GM12865 (cell line): ENCODE measurements around the gene KIF18B.

Source experiments
- DNase-seq: peaks from one replicate; pipeline ENCODE4 v3.0.0; 2010; ENCODE audit warnings: low read depth
- H3K4me3 ChIP-seq: 2 replicates; pipeline ENCODE4 v1.5.1; 2011; ENCODE audit warnings: mild to moderate bottlenecking, low read depth, low read length, control low read depth
- CTCF ChIP-seq: IDR thresholded peaks from 2 replicates; pipeline ENCODE4 v1.5.1; 2011; ENCODE audit warnings: low read length, control low read depth, low read depth, inconsistent platforms; ENCODE audit not compliant: insufficient read depth; ENCODE audit errors: missing control alignments

The KIF18B gene

DNA sequence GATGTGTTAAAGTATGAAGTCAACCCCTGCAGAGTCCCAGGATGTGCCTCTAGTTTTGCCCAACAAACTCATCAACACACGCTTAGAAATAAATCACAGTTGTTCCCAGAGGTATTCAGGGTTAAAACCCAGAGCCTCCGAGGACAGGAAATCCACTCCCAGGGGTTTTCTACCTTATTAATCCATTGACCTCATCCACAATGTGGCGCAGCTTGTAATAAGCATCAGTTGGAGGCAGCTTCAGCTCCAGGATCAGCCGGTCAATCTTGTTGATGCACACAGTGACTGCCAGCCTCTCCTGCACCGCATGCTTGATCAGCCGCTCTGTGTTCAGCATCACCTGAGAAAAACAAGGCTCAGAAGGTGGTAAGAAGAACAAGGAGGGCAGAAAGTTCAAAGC is 71.8 kb downstream of the KIF18B start:
- no peak for TF ChIP-seq CTCF
- H3K4me3 ChIP-seq: no peak overlapping the region
- no peak for DNase-seq
